H9 (cell line): ENCODE measurements around the gene BSN. TPM values are rescaled to one million over a fixed set of nuclear protein-coding genes. Genes with fewer than 3 reads are reported as not detected.

ENCODE experiments used
- DNase-seq: peaks from one replicate; pipeline ENCODE4 v3.0.0-alpha.2; 2017
- H2AFZ ChIP-seq: one replicate; pipeline ENCODE4 v1.6.1; 2013; ENCODE audit warnings: mild to moderate bottlenecking, low read length, control low read depth, moderate library complexity
- H2AK5ac ChIP-seq: 2 replicates; pipeline ENCODE4 v1.6.1; 2013; ENCODE audit warnings: low read length, control low read depth, mixed read lengths; ENCODE audit not compliant: insufficient read length
- H2BK120ac ChIP-seq: one replicate; pipeline ENCODE4 v1.6.1; 2013; ENCODE audit warnings: low read depth, mild to moderate bottlenecking, low read length, control low read depth, inconsistent platforms; ENCODE audit not compliant: poor library complexity, severe bottlenecking
- H2BK12ac ChIP-seq: 2 replicates; pipeline ENCODE4 v1.6.1; 2013; ENCODE audit warnings: low read length, control low read depth, mixed read lengths, low read depth; ENCODE audit not compliant: insufficient read length
- H2BK15ac ChIP-seq: 2 replicates; pipeline ENCODE4 v1.6.1; 2013; ENCODE audit warnings: low read depth, low read length, control low read depth
- H2BK20ac ChIP-seq: one replicate; pipeline ENCODE4 v1.6.1; 2013; ENCODE audit warnings: low read depth, mild to moderate bottlenecking, low read length, control low read depth, inconsistent platforms; ENCODE audit not compliant: poor library complexity, severe bottlenecking
- H2BK5ac ChIP-seq: 2 replicates; pipeline ENCODE4 v1.6.1; 2013; ENCODE audit warnings: low read length, control low read depth, mixed read lengths; ENCODE audit not compliant: insufficient read length
- H3K14ac ChIP-seq: 2 replicates; pipeline ENCODE4 v1.6.1; 2013; ENCODE audit warnings: low read length, control low read depth; ENCODE audit not compliant: insufficient read depth
- H3K18ac ChIP-seq: 2 replicates; pipeline ENCODE4 v1.6.1; 2013; ENCODE audit warnings: low read depth, mild to moderate bottlenecking, mixed read lengths, low read length, control low read depth; ENCODE audit not compliant: insufficient read length
- H3K23ac ChIP-seq: 2 replicates; pipeline ENCODE4 v1.6.1; 2013; ENCODE audit warnings: low read length, control low read depth, mixed read lengths, low read depth; ENCODE audit not compliant: insufficient read length
- H3K23me2 ChIP-seq: 2 replicates; pipeline ENCODE4 v1.6.1; 2013; ENCODE audit warnings: low read depth, mild to moderate bottlenecking, mixed read lengths, low read length, control low read depth; ENCODE audit not compliant: insufficient read length, poor library complexity, severe bottlenecking
- H3K27ac ChIP-seq: 2 replicates; pipeline ENCODE4 v1.5.1; 2013; ENCODE audit warnings: low read length, control low read depth, mixed read lengths, low read depth; ENCODE audit not compliant: insufficient read length
- H3K27me3 ChIP-seq: 2 replicates; pipeline ENCODE4 v1.6.1; 2013; ENCODE audit warnings: low read length, control low read depth, inconsistent platforms; ENCODE audit not compliant: insufficient read depth
- H3K4ac ChIP-seq: 2 replicates; pipeline ENCODE4 v1.6.1; 2013; ENCODE audit warnings: low read depth, mild to moderate bottlenecking, control low read depth, inconsistent platforms, low read length, moderate library complexity
- H3K4me1 ChIP-seq: 2 replicates; pipeline ENCODE4 v1.6.1; 2013; ENCODE audit warnings: low read length, control low read depth, inconsistent platforms; ENCODE audit not compliant: insufficient read depth
- H3K4me2 ChIP-seq: 2 replicates; pipeline ENCODE4 v1.6.1; 2013; ENCODE audit warnings: low read length, control low read depth, mixed read lengths; ENCODE audit not compliant: insufficient read length, insufficient read depth
- H3K56ac ChIP-seq: 2 replicates; pipeline ENCODE4 v1.6.1; 2013; ENCODE audit warnings: low read depth, mild to moderate bottlenecking, mixed read lengths, low read length, control low read depth; ENCODE audit not compliant: insufficient read length
- H3K79me1 ChIP-seq: 2 replicates; pipeline ENCODE4 v1.6.1; 2013; ENCODE audit warnings: low read depth, mild to moderate bottlenecking, moderate library complexity, low read length, control low read depth, inconsistent platforms; ENCODE audit not compliant: insufficient read depth, poor library complexity, severe bottlenecking
- H3K79me2 ChIP-seq: 2 replicates; pipeline ENCODE4 v1.6.1; 2013; ENCODE audit warnings: low read length, control low read depth, inconsistent platforms; ENCODE audit not compliant: insufficient read depth
- H3K9ac ChIP-seq: 2 replicates; pipeline ENCODE4 v1.6.1; 2013; ENCODE audit warnings: low read length, control low read depth, mixed read lengths; ENCODE audit not compliant: insufficient read length; ENCODE audit errors: extremely low read depth
- H3K9me3 ChIP-seq: one replicate; pipeline ENCODE4 v1.6.1; 2013; ENCODE audit warnings: low read depth, low read length, inconsistent platforms; ENCODE audit not compliant: control insufficient read depth
- H3T11ph ChIP-seq: one replicate; pipeline ENCODE4 v1.6.1; 2013; ENCODE audit warnings: mild to moderate bottlenecking, low read length, control low read depth, inconsistent platforms
- H4K20me1 ChIP-seq: one replicate; pipeline ENCODE4 v1.6.1; 2013; ENCODE audit not compliant: control insufficient read depth, insufficient read length, insufficient read depth
- H4K5ac ChIP-seq: 2 replicates; pipeline ENCODE4 v1.6.1; 2013; ENCODE audit warnings: low read depth, mild to moderate bottlenecking, mixed read lengths, low read length, control low read depth; ENCODE audit not compliant: insufficient read length
- H4K8ac ChIP-seq: replicated peaks from 2 replicates; pipeline ENCODE4 v1.6.1; 2013; ENCODE audit warnings: low read length, control low read depth, mixed read lengths, low read depth; ENCODE audit not compliant: insufficient read length
- H4K91ac ChIP-seq: 2 replicates; pipeline ENCODE4 v1.6.1; 2013; ENCODE audit warnings: low read depth, mild to moderate bottlenecking, moderate library complexity, mixed read lengths, low read length, control low read depth; ENCODE audit not compliant: insufficient read length
- H3K27ac Mint-ChIP-seq, 3 experiments: 2 replicates in 2 of 3; 3 replicates in 1 of 3; pipeline ENCODE4 v1.8.0; 2020 to 2021; ENCODE audit warnings: mixed read lengths in 3 of 3, mild to moderate bottlenecking in 1 of 3, moderate library complexity in 1 of 3
- H3K27me3 Mint-ChIP-seq: 2 replicates; pipeline ENCODE4 v1.8.0; 2021; ENCODE audit warnings: low read depth, mild to moderate bottlenecking, moderate library complexity, mixed read lengths
- H3K36me3 Mint-ChIP-seq, 3 experiments: 2 replicates in 2 of 3; 3 replicates in 1 of 3; pipeline ENCODE4 v1.8.0; 2020 to 2021; ENCODE audit warnings: low read depth in 3 of 3, mixed read lengths in 3 of 3; ENCODE audit not compliant: insufficient read depth in 1 of 3
- H3K4me1 Mint-ChIP-seq, 2 experiments: 2 replicates each; pipeline ENCODE4 v1.8.0; 2020; ENCODE audit warnings: mixed read lengths in 2 of 2
- H3K4me3 Mint-ChIP-seq, 2 experiments: 2 replicates in 1 of 2; 3 replicates in 1 of 2; pipeline ENCODE4 v1.8.0; 2020 to 2021; ENCODE audit warnings: mild to moderate bottlenecking in 2 of 2, mixed read lengths in 2 of 2, moderate library complexity in 1 of 2
- H3K9me3 Mint-ChIP-seq, 2 experiments: 2 replicates in 1 of 2; 3 replicates in 1 of 2; pipeline ENCODE4 v1.8.0; 2020; ENCODE audit warnings: mild to moderate bottlenecking in 2 of 2, mixed read lengths in 2 of 2, moderate library complexity in 1 of 2
- CTCF ChIP-seq: fragments of 200-600 bp; sonication (generic); conservative IDR thresholded peaks from 3 replicates; pipeline ENCODE4 v1.8.0; 2021; ENCODE audit warnings: antibody characterized with exemption, mild to moderate bottlenecking
- WGBS: extraction: QIAGEN DNeasy Blood & Tissue Kit; methylation state at CpG from one replicate; pipeline ENCODE4 v1.1.7; 2013; ENCODE audit warnings: missing lambda C conversion rate, low lambda C conversion rate, mixed read lengths; ENCODE audit not compliant: insufficient read length; ENCODE audit errors: extremely low coverage; 5-methylcytosine and 5-hydroxymethylcytosine counted together
- total RNA-seq: library from RNA; stranded (reverse); gene quantifications from 2 replicates; pipeline ENCODE4 v1.2.1, GENCODE V29; 2021

BSN gene
- total RNA-seq, 1 experiment from 2014 or later, result 2.4 TPM

GRCh38 chr3:49703443-49703927 is 149.2 kb downstream of the BSN start:
- peak; percentile 79 for DNase-seq
- Histone ChIP-seq H3T11ph (no peak overlapping the region), H4K8ac (no peak overlapping the region), H4K20me1 (no peaks in the 10 kb centered on the region), H3K14ac (no peak overlapping the region), H3K27ac (no peak overlapping the region), H2AK5ac (no peak overlapping the region), H3K18ac (no peak overlapping the region), H2BK120ac (no peak overlapping the region), H4K5ac (no peak overlapping the region), H3K79me1 (no peaks in the 10 kb centered on the region), H2BK20ac (no peak overlapping the region), H3K4me2 (no peak overlapping the region), H3K4ac (no peak overlapping the region), H3K79me2 (no peaks in the 10 kb centered on the region), H4K91ac (no peak overlapping the region), H3K9me3 (no peaks in the 10 kb centered on the region), H2BK5ac (no peak overlapping the region), H3K23ac (no peak overlapping the region), H3K4me1 (no peaks in the 10 kb centered on the region), H3K27me3 (no peaks in the 10 kb centered on the region), H2BK12ac (no peak overlapping the region), H3K23me2 (no peaks in the 10 kb centered on the region), H3K56ac (no peak overlapping the region), H3K9ac (no peak overlapping the region), H2BK15ac (no peak overlapping the region), H2AFZ (no peak overlapping the region)
- H3K9me3 Mint-ChIP-seq, result no peaks in the 10 kb centered on the region
- H3K36me3 Mint-ChIP-seq, result peaks cover 6 to 20% (median 17%) of the 10 kb centered on the region in 3 experiments
- peaks cover 11 to 21% of the 10 kb centered on the region in 2 experiments for H3K4me1 Mint-ChIP-seq
- TF ChIP-seq CTCF, result peak; percentile 88
- H3K27ac Mint-ChIP-seq, result peak overlapping the region in 1 of 3 experiments; percentile 25; a peak in 4 of 7 replicates
- WGBS, result no CpG with 5 or more reads among the region's 14 CpGs
- no peak overlapping the region; a peak in 1 of 5 replicates for H3K4me3 Mint-ChIP-seq
- no peaks in the 10 kb centered on the region for H3K27me3 Mint-ChIP-seq
